ENCODE measurements around the gene THAP8.

The THAP8 gene

GRCh38 chr19:36054119-36054732 lies at the start of gene THAP8:
Gene THAP8 (minus strand): TSS chr19:36054285. CDS start chr19:36054217, 68 bp downstream.
- peak; percentile 100 for DNase-seq (ENCODE audit: low spot score)

- no peak for DNase-seq (ENCODE audit: low spot score)
These were observed 49.0 kb upstream of the THAP8 start for GRCh38 chr19:36103040-36103626.

- DNase-seq (ENCODE audit: low spot score): no peak
These were observed 47.7 kb upstream of the THAP8 start for GRCh38 chr19:36101550-36102327.

GRCh38 chr19:36100476-36100875 lies 46.4 kb upstream of the THAP8 start:
- DNase-seq (ENCODE audit: low spot score): no peak

- no peak for DNase-seq (ENCODE audit: low spot score)
These were observed 45.2 kb upstream of the THAP8 start for GRCh38 chr19:36099166-36099785.

GRCh38 chr19:36097036-36097435 lies 43.0 kb upstream of the THAP8 start:
- no peak for DNase-seq (ENCODE audit: low spot score)

- DNase-seq (ENCODE audit: low spot score): no peak
These were observed 39.6 kb upstream of the THAP8 start for GRCh38 chr19:36093687-36094086.

- no peak for DNase-seq (ENCODE audit: low spot score)
These were observed 39.1 kb upstream of the THAP8 start for GRCh38 chr19:36093146-36093662.

GRCh38 chr19:36092566-36092965 lies 38.5 kb upstream of the THAP8 start:
- no peak for DNase-seq (ENCODE audit: low spot score)

GRCh38 chr19:36090910-36091695 lies 37.0 kb upstream of the THAP8 start:
- DNase-seq (ENCODE audit: low spot score): no peak

- no peak for DNase-seq (ENCODE audit: low spot score)
These were observed 35.8 kb upstream of the THAP8 start for GRCh38 chr19:36089847-36090246.

GRCh38 chr19:36086326-36086725 lies 32.2 kb upstream of the THAP8 start:
- DNase-seq (ENCODE audit: low spot score): no peak

GRCh38 chr19:36084231-36085009 lies 30.3 kb upstream of the THAP8 start:
- DNase-seq (ENCODE audit: low spot score): no peak

- DNase-seq (ENCODE audit: low spot score): no peak
These were observed 28.8 kb upstream of the THAP8 start for GRCh38 chr19:36082916-36083315.

GRCh38 chr19:36081894-36082293 lies 27.8 kb upstream of the THAP8 start:
- DNase-seq (ENCODE audit: low spot score): no peak

- no peak for DNase-seq (ENCODE audit: low spot score)
These were observed 27.3 kb upstream of the THAP8 start for GRCh38 chr19:36081385-36081784.

- DNase-seq (ENCODE audit: low spot score): no peak
These were observed 25.4 kb upstream of the THAP8 start for GRCh38 chr19:36079389-36079945.

GRCh38 chr19:36073121-36073876 lies 19.2 kb upstream of the THAP8 start:
- no peak for DNase-seq (ENCODE audit: low spot score)

- DNase-seq (ENCODE audit: low spot score): no peak
These were observed 18.0 kb upstream of the THAP8 start for GRCh38 chr19:36072081-36072480.
